ENCODE results near the gene CRABP2.

The CRABP2 gene

DNA sequence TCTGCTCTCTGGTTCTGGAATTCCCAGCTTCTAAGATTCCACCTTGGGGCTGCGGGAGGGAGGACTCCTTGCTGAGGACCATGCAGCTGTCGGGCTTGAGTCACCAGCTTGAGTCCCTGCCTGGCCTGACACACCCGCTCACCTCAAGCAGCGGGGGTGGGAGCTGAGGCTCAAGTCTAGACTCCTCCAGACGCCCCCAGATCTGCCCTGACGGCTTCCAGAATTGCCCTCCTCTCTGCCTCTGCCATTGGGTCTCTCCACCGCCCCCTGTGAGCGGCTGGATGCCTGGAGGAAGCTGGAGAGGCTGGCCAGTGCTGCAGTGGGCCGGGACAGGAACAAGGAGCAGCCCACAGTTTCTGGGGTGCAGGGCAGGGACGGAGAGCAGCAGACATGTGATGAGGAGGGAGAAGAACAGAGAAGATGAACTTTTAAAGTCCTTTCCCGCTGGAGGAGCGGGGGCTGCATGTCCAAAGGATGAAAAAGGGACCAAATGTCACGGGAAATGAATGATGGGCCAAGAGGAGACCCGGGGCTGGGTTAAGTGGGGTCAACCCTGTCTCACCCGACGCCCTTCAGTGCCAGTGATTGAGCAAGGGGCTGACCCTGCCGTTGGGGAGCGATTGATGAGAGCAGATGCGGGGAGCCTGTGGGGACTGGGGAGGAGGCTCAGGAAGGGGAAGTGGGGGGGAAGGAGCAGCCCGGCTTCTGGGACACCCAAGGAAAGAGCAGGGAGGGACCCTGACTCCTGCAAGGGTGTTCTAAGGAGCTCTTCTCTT is 13.5 kb downstream of the CRABP2 start:
- no peak for DNase-seq (ENCODE audit: low read depth in 2 of 2, low spot score in 1 of 2)

DNA sequence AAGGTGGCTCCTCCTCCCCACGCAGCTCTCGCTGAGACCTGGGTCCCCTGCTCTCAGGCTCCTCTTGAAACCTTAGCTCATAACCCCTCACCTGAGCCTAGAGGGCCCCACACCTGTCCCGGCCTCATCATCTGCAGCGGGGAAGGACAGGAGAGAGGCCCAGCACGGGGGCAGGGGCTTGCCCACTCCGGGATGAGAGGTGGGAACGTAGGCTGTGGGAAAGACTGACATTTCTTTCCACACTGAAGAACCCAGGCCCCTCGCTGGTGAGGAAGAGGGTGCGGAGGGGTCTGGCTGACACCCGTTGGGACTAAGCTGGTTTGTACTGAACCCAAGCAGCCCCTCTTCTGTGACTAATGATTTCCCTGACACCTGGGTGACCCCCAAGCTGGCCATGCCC is 14.2 kb downstream of the CRABP2 start:
- no peak for DNase-seq (ENCODE audit: low read depth in 2 of 2, low spot score in 1 of 2)

DNA sequence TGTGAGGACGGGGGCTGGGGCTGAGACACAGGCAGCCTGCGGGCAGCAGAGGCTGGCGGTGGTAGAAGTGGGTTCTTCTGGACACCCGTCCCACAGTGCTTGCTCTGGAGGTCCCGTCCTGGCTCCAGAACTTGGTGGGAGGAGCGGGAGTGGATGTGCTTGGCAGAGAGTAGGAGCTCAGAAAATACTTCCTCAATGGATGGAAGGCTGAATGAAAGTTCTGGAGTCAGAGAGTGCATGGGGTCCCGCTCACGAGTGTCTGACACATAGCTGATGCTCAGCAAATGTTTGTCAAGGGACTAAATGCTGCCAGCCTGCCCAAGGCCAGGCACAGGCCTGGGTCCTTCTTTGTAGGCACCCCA is 14.7 kb downstream of the CRABP2 start:
- no peak for DNase-seq (ENCODE audit: low read depth in 2 of 2, low spot score in 1 of 2)

DNA sequence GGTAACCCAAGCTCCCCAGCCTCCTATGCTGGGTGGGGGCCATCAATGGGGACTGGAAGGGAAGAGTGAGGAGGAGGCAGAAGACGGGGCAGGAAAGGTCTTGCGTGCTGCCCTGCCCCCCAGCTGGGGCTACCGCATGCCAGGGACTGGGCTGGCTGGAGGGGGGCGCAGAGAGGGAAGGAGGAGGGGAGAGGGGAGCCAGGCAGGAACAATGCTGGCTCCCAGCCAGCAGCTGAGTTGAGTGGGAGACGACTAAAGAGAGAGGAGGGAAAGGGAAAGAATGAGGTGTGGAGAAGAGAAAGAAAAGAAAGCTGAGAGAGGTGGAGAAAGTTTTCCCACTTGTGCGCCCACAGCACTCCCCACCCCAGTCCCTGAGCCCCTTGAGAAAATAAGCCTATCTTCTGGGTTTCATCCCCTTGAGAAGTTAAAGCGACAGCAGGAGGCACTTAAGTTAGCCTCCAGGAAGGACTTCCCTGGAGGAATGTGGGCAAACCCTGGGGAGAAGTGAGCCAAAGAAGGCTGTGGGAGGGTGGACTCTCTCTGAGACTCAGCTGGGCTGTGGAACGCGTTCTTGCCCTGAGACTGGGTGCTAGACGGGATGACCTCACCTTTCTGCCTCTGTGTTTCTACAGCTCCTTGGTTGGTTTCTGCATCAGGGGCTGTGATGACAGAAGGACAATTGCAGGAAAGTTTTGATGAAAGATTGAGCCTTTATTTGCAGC is 15.3 kb downstream of the CRABP2 start:
- no peak for DNase-seq (ENCODE audit: low read depth in 2 of 2, low spot score in 1 of 2)

DNA sequence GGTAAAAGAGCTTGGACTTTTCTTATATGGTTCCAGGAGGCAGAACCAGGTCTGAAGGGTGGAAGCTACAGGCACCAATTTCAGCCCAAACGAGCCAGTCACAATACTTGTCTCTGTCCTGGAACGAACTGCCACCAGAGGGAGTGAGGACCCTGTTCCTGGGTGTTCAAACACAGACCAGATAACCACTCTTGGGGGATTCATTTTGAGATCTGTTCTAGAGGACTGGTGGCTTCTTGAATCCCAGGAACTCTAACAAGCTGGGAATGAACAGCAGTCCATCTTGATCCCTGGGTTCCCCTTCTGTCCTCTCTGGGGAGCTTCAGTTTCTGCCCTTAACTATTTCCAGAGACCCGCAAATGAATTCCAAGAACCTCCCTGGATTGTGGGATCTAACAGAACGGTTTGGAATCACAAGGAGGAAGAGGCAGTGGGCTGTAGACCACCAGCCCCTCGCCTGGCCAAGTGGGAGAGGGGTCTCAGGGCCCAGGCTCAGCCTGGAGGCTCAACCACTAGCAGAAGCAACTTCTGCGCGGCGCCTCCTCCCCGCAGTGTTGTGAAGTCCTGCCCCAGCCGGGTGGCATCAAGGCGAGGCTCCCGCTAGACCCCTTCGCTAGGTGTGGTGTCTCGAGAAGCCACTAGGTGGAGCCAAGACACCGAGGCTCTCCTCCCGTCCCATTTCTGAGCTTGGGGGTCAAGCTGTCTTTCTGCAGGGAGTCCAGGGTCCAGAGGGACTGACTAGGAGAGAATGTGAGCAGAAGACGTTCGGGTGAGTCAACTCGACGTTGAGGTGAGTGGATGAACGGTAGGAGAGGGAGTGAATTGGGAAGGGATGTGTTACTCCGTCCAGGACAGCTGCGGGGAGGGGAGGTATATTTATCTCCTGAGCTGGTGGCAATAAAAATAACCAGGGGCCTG is 16.1 kb downstream of the CRABP2 start:
- peak; percentile 47 to 56 for DNase-seq (ENCODE audit: low read depth in 2 of 2, low spot score in 1 of 2)

DNA sequence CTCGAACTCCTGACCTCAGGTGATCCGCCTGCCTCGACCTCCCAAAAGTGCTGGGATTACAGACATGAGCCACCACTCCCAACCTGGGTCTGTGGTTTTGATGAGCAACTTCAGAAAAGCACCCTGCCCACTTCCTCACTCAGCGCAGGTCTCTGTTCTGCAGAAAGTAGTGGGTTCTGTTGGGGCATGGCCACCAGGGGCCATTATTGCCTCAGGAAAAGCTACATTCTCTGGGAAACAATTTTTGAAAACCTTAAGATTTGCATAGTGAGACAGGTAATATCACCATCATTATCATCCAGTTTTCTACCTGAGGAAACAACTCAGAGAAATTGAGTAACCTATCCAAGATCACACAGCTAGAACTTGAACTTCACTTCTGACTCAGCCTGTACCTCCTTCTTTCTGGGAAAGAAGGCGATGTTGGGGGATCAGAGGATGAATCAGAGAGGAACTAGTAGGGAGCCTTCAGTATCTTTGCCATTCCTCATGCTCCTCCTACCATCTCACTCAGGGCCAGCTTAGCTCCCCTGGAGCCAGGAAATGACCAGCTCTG is 21.1 kb downstream of the CRABP2 start:
- no peak for DNase-seq (ENCODE audit: low read depth in 2 of 2, low spot score in 1 of 2)

DNA sequence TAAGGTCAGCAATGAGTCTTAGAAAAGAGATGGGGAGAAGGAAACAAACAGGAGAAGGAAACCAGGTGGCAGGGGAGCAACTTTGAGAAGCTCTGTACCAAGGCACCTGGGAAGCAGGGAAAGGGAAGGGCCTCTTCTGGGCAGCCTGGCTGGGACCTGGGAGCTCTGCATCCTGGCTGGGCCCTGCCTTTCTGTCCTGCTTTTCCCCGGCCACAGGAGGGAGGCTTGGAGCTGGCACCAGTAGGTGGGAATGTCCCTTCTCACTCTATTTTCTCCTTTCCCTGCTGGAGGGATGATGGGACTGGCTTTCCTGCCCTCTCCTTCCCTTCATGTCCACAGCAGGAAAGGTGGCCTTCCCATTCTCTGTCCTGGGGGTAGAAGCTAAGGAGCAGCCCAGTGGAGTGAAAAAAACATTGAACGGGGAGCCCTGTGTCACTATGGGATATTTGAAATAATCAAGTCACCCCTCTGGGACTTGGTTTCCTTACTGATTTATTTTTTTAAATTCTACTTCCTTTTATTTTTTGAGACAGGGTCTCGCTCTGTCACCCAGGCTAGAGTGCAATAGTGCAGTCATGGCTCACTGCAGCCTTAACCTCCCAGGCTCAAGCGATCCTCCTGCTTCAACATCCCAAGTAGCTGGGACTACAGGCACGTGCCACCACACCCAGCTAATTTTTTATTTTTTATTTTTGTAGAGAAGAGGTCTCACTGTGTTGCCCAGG is 23.1 kb downstream of the CRABP2 start:
- DNase-seq (ENCODE audit: low read depth in 2 of 2, low spot score in 1 of 2): no peak

DNA sequence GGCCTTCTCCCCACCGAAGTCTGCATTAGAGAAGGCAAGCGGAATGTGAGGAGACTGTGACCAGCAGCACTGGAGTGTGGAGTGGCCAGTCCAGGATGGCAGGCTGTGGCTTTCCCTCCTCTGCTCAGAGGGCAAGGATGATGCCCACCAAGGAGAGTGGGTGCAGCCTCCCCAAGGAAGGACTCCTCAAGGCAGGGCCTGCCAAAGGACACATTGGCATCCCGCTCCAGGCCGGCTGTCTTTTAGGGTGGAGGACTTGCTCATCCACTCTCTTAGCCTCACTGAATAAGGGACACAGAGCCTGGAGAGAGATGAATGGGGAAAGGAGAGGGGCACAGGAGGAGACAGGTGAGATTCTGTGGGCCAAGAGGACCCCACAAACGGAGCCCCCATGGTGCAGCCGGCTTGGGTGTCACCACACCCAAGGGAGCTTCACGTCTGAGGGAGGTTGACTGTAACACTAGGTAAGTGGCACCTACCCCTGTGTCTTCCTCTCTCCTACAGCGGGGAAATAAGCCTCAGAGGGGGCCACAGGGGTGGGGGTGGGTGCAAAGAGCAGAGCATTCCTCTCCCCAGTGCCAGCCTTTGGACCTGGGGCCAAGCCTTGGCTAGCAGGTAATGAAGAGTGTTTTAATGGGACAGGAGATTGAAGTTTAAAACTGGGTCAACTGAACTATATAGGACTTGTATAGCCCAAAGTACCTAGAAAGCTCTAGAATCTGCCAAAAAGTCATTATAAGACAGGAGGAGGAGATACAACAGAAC is 24.0 kb downstream of the CRABP2 start:
- DNase-seq (ENCODE audit: low read depth in 2 of 2, low spot score in 1 of 2): no peak

DNA sequence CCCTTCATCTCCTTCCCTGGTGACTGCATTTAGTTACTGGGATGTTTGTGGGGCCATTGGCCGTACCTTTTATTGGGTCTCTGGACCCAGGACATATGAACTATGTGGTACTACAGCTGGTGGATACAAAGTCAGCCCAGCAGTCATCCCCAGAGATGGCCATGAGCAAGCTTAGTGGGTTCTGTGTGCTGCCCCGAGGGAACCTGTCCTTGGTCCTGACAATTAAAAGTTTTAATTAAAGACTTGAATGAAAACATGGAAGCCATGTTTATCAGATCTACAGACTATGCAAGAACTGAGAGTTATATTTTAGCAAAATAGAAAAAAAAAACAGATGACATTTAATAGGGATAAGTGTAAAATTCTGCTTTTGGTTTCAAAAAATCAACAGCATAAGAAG is 25.3 kb downstream of the CRABP2 start:
- DNase-seq (ENCODE audit: low read depth in 2 of 2, low spot score in 1 of 2): no peak

DNA sequence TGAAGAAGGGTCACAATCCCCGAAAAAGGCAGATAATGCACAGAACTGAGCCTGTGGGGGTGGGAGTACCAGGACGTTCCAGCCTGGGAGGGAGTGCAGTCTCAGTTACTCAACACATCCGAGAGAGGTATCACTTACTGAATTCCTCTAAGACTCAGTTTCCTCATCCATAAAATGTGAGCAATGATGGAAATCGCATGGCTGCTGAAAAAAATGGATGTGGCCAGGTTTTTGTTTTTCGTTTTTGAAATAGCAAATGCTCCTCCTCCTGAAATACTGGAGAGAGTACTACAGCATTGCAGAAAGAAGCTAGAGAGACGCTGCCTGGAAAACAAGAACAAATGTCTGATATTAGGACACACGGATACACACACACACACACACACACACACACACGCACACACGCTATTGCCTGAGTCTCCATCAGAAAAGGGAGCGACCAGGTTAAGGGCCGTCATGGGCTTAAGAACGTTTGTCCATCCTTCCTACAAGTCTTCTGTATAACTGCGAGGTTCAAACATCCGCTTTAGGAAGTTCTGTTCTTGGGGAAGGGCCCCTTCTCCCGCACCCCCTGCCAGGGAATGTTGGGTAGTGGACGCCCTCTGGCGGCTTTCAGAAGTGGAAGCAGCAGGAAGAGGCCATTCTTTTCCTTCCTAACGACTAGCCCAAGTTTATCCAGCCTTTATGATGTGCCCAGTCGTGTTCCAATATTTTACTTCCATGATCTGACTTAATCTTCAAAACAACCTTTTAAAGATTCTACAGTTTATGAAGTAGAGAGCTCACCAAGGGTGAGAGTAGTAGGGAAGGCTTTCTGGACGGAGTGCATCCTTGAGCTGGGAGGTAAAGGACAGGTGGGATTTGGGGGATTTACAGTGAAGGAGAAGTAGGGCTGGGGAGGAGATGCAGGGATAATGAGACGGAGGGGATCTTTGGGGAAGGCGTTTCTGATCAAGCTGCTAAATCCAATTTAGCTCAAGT is 27.5 kb downstream of the CRABP2 start:
- no peak for DNase-seq (ENCODE audit: low read depth in 2 of 2, low spot score in 1 of 2)

DNA sequence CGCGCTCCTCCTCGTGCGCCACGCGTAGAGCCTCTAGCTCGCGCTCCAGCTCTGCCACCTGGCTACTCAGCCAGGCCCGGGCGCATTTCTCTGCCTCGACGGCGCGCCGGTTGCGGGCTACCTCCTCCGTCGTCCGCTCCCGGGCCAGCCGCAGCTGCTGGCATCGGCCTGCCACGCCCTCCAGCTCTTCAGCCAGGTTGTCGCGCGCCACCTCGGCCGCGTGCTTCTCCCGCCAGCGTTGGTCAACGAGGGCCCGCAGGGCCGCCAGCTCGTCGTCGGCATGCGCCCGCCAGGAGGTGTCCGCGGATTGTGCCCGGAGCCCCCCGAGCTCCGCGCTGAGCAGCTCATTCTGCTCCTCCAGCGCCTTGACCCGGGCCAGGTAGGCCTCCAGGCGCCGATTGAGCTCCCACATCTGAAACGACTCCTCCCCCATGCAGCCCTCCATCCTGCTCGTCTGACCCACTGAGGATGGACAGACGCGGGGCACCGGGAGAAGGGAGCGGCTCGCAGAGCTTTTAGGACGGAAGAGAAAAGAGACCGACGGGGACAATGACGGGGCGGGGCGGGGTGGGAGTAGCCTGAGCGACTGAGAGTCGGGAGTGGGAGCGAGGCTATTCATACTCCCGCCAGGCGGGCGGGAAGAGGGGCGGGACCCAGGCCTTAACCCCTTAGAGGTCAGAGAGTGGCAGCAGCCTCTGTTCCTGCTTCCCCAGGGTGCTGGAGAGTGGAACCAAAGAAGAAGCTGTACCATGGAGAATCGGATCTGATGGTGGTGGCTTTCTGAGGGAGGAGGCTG is 28.4 kb downstream of the CRABP2 start, which contains the start of gene NES:
Gene NES (minus strand): TSS at position 588 of the 796 bp plus-strand sequence. CDS start 143 bp downstream, at position 445.
- DNase-seq (ENCODE audit: low read depth in 2 of 2, low spot score in 1 of 2): no peak

DNA sequence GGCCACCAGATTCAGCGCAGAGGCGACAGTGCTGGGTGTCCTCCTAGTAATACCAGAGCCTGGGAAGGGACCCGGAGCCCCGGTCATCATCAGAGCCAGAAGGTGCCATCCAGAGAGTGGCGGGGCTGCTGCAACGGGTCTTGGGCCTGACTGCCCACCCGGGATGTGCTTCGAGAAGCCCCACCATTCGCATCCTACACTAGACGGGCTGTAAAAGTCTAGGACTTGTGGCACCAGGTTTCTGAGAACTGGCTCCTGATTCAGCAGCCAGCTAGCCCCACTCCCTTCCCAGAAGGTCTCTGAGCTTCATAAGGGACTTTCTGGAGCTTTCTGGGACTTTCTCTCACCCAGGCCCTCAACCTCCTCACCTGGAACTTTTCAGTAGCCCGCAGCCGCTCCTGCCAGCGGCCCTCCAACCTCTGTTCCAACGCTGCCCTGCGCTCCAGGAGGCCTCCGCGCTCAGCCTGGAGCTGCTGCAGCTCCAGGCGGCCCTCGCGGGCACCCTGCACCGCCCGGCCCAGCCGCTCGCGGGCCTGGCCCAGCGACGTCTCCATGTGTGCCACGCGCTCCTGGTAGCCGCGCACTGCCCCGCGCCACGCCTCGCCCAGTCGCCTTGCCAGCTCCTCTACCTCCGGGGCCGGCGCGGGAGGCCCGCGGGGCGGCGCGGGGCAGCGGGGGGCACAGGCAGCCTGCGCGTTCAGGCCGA is 29.1 kb downstream of the CRABP2 start:
- DNase-seq (ENCODE audit: low read depth in 2 of 2, low spot score in 1 of 2): no peak

DNA sequence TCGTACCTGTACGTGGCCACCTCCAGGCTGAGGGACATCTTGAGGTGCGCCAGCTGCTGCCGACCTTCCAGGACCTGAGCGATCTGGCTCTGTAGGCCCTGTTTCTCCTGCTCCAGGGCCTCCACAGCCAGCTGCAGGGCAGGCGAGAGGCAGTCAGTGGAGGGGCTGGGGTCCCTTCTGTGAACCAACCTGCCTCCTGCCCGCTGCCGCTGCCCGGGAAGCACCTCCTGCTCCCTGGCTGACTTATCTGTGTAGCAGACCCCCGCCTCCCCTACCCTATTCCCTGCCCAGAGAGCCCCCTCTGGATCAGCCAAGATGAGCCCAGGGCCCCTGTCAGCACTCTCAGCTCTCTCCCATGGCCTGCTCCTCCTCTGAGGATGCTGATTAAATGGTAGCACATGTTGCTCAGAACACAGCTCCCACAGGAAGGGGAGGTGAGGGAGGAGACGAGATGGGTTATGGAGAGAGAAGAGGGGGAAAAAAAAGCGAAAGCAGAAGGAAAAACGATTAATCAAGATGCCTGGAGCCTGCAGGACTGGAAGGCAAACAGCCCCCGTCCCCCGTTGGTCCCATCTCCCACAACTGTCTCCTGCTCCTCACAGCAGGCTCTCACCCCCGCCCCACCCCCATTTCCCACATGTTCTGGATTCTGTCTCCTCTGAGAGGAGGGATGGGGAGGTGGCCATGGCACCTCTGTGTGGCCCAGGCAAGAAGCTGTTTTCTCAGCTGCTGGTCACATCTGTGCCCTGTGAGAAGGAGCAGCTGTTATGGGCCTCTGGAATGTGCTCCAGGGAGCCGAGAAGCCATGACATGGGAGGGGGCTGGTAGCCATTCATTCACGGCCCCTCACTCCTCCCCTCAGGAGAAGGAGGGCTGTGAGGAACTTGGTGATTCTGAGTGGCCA is 29.9 kb downstream of the CRABP2 start:
- DNase-seq (ENCODE audit: low read depth in 2 of 2, low spot score in 1 of 2): no peak

DNA sequence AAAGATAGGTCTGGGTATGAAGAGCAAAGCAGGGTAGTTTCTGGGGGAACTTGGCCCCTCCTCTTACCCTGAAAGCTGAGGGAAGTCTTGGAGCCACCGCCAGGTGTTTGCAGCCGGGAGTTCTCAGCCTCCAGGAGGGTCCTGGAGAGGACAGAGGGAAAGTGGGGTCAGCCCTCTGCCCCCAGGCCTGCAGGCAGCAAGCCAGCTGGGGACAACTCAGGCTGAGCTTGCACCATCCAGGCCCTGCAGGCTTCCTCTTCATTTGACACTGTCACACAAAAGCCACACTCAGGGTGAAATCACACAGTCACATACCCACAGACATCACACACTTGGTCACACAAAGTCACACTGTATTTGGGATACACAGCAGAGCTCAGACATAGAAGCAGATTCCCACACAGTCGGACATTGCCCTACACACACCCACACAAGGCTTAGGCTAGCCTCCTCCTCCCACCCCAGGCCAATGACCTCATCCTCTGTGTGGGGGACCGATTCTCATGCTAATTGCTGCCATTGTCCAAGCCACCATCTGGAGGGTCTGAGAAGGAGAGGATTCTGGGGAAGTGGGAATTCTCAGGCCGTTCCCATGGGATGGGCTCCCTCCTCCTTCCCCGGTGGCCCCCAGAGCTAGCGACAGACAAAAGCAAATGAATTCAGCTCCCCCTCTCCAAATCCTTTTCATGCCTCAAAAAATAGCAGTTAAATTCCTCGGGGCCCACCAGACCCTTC is 31.8 kb downstream of the CRABP2 start:
- DNase-seq (ENCODE audit: low read depth in 2 of 2, low spot score in 1 of 2): no peak

DNA sequence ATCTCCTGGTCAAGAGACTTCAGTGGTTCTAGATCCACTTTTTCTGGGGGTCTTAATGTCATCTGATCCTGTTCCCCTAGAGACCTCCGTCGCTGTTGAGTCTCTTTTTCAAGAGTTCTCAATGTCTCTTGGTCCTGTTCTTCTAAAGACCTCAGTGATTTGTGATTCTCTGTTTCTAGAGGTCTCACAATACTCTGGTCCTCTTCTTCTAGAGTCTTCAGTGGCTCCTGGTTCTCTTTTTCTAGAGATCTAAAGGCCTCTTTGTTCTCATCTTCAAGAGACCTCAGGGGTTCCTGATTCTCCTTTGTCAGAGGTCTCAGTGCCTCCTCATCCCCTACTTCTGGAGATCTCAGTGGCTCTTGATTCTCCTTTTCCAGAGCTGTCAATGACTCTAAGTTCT is 33.6 kb downstream of the CRABP2 start:
- DNase-seq (ENCODE audit: low read depth in 2 of 2, low spot score in 1 of 2): no peak

DNA sequence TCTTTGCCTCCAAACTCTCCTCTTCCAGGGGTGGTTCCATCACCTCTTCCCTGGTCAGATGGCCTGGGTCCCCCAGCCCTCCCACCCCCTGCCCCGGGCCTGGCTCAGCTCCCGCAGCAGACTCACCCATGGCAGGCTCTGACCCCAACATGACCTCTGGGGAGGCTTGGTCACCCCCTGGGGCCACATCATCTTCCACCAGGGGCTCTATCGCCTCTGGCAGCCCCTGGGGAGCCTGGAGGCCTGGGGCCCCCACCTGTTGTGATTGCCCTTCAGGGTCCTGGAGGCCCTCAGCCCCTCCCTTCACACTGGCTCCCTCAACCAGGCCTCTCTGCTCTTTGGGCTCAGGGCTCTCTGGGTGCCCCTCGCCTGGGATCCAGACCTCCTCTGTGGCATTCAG is 34.6 kb downstream of the CRABP2 start:
- DNase-seq (ENCODE audit: low read depth in 2 of 2, low spot score in 1 of 2): no peak
